Karpas-422 (cell line): Measurements from ENCODE around the gene LMNA. TPM values are rescaled to one million over a fixed set of nuclear protein-coding genes. Genes with fewer than 3 reads are reported as not detected.
"Not testable (repeated sequence)": the region's sequence is repeated elsewhere in the genome, so short reads cannot be mapped to it uniquely, and the experiment has no call there.

Experiments used
- DNase-seq: peaks from one replicate; pipeline ENCODE4 v3.0.0-alpha.2; 2015
- H2AFZ ChIP-seq: fragments of 200-600 bp; sonication (generic); 2 replicates; pipeline ENCODE4 v1.6.1; 2014; ENCODE audit warnings: antibody characterized with exemption, low read length, mixed read lengths
- H3K27ac ChIP-seq: fragments of 200-600 bp; sonication (generic); 2 replicates; pipeline ENCODE4 v1.5.1; 2014; ENCODE audit warnings: mild to moderate bottlenecking, low read length, moderate library complexity
- H3K27me3 ChIP-seq: fragments of 200-600 bp; sonication (generic); 2 replicates; pipeline ENCODE4 v1.6.1; 2014; ENCODE audit warnings: low read length, mixed read lengths
- H3K36me3 ChIP-seq: fragments of 200-600 bp; sonication (generic); 2 replicates; pipeline ENCODE4 v1.6.1; 2014; ENCODE audit warnings: low read length, mixed read lengths; ENCODE audit not compliant: insufficient read depth
- H3K4me1 ChIP-seq: fragments of 200-600 bp; sonication (generic); 2 replicates; pipeline ENCODE4 v1.6.1; 2014; ENCODE audit warnings: mild to moderate bottlenecking, low read length, mixed read lengths
- H3K4me2 ChIP-seq: fragments of 200-600 bp; sonication (generic); 2 replicates; pipeline ENCODE4 v1.6.1; 2014; ENCODE audit warnings: low read length, low read depth, mild to moderate bottlenecking; ENCODE audit not compliant: poor library complexity, severe bottlenecking
- H3K4me3 ChIP-seq: fragments of 200-600 bp; sonication (generic); 2 replicates; pipeline ENCODE4 v1.5.1; 2014; ENCODE audit warnings: mild to moderate bottlenecking, antibody characterized with exemption, low read length, mixed read lengths
- H3K79me2 ChIP-seq: fragments of 200-600 bp; sonication (generic); 2 replicates; pipeline ENCODE4 v1.6.1; 2014; ENCODE audit warnings: mild to moderate bottlenecking, low read length, mixed read lengths
- H3K9ac ChIP-seq: fragments of 200-600 bp; sonication (generic); 2 replicates; pipeline ENCODE4 v1.6.0; 2014; ENCODE audit warnings: low read length
- H3K9me2 ChIP-seq: fragments of 200-600 bp; sonication (generic), shearing (Covaris generic); replicated peaks from 2 replicates; pipeline ENCODE4 v1.6.0; 2014; ENCODE audit warnings: mild to moderate bottlenecking, low read length, moderate library complexity; ENCODE audit not compliant: insufficient read depth
- H3K9me3 ChIP-seq: fragments of 300-700, 200-600 bp; sonication (generic); 2 replicates; pipeline ENCODE4 v1.6.1; 2014; ENCODE audit warnings: low read length, mixed read lengths
- H4K20me1 ChIP-seq: fragments of 200-600 bp; sonication (generic); 2 replicates; pipeline ENCODE4 v1.6.1; 2014; ENCODE audit warnings: mild to moderate bottlenecking, antibody characterized with exemption, low read length, low read depth; ENCODE audit not compliant: insufficient read depth
- total RNA-seq: library from RNA; depleted of rRNA; stranded (reverse); fragments of >200 nt; shearing (Covaris generic); gene quantifications from 2 replicates; pipeline ENCODE4 v1.2.3, GENCODE V29; 2014; ENCODE audit warnings: low replicate concordance

The LMNA gene
- total RNA-seq, 1 experiment from 2014 or later, result 27.5 TPM

DNA sequence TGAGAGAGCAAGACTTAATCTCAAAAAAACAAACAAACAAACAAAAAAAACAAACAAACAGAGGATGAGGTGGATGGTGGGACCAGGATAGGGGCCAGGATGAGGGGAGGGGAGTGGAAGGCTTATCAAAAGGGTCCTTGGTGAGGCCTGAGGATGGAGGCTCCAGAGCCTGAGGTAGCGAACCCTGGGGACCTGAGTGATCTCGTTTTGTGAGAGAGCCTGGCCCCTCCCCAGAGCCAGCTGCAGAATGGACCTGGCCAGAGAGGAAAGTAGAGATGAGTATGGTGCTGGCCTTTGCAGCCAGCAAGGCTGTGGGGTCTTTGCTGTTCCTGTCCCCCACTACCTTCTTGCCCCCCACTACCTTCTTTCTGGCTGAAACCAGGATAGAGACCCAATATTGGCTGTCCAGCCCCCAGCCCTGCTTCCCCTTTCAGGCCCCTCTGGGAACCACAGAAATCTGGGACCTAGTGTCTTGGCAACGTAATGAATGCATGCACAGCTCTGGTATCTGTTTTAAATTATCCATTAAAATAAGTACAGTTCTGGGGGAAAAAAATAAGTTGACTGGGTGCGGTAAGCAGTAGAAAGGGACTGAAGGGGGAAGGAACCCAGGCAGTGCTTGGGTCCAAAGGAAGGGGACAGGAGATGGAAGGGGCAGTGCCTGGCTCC lies 1.1 kb upstream of the LMNA start:
- no peak for DNase-seq
- H3K4me3 ChIP-seq, result no peak overlapping the region
- no peaks in the 10 kb centered on the region for H3K36me3 ChIP-seq
- no peak overlapping the region for H2AFZ ChIP-seq
- H3K9me2 ChIP-seq, result no peaks in the 10 kb centered on the region
- no peaks in the 10 kb centered on the region for H3K27me3 ChIP-seq
- no peak overlapping the region for H3K9ac ChIP-seq
- no peak overlapping the region for H3K4me2 ChIP-seq
- H3K79me2 ChIP-seq, result no peaks in the 10 kb centered on the region
- no peak overlapping the region for H3K27ac ChIP-seq
- no peaks in the 10 kb centered on the region for H3K9me3 ChIP-seq
- H3K4me1 ChIP-seq, result 0 out of 2 replicates have a peak, but pooled peaks cover 2% of the 10 kb centered on the region
- no peaks in the 10 kb centered on the region for H4K20me1 ChIP-seq

DNA sequence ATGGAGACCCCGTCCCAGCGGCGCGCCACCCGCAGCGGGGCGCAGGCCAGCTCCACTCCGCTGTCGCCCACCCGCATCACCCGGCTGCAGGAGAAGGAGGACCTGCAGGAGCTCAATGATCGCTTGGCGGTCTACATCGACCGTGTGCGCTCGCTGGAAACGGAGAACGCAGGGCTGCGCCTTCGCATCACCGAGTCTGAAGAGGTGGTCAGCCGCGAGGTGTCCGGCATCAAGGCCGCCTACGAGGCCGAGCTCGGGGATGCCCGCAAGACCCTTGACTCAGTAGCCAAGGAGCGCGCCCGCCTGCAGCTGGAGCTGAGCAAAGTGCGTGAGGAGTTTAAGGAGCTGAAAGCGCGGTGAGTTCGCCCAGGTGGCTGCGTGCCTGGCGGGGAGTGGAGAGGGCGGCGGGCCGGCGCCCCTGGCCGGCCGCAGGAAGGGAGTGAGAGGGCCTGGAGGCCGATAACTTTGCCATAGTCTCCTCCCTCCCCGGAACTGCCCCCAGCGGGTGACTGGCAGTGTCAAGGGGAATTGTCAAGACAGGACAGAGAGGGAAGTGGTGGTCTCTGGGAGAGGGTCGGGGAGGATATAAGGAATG lies 505 bp downstream of the LMNA start:
- Histone ChIP-seq H3K9ac (no peak overlapping the region), H2AFZ (no peak overlapping the region), H3K9me3 (no peaks in the 10 kb centered on the region), H3K4me2 (no peak overlapping the region), H4K20me1 (no peaks in the 10 kb centered on the region), H3K27ac (no peak overlapping the region), H3K27me3 (no peaks in the 10 kb centered on the region), H3K4me3 (no peak overlapping the region), H3K36me3 (no peaks in the 10 kb centered on the region), H3K9me2 (no peaks in the 10 kb centered on the region), H3K4me1 (0 out of 2 replicates have a peak, but pooled peaks cover 2% of the 10 kb centered on the region), H3K79me2 (no peaks in the 10 kb centered on the region)
- no peak for DNase-seq

DNA sequence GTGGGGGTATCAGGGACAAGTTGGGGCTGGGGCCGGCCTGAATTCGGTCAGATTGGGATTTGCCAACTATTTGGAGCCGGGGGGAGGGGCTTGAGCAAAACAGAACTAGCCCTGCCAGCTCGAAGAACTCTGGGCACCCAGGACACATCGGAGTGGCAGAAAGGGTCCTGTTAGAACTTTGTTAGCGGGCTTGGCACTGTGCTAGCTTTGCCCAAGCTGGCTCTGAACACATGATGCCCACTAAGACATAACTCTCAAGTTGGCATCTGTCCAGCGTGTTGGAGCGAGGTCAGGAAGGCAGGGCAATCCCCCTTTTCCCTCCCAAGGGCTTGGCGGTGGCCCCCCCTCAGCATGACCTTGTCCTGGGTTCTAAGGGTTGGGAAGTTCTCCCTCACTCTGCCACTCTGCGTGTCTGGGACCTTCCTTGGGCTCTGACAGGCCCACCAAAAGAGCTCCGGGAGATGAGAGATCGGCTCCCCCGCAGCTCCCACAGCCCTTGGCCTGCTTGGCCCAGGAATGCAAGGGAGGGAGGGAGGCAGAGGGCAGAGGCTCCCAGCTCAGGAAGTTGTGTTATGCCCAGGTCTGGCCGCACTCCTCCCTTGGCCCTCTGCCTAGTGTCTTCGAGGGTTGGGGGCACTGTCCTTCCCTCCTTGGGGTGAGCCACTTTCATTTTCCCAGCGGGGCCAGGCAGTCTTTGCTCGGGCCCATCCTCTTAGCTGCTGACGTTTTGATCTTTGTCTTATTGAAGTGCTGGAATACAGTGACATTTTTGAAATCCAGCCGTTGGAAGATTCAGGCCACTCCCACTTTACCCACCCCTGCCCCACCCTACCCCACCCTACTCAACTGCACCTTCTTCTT lies 1.2 kb downstream of the LMNA start:
- H3K9ac ChIP-seq, result no peak overlapping the region

DNA sequence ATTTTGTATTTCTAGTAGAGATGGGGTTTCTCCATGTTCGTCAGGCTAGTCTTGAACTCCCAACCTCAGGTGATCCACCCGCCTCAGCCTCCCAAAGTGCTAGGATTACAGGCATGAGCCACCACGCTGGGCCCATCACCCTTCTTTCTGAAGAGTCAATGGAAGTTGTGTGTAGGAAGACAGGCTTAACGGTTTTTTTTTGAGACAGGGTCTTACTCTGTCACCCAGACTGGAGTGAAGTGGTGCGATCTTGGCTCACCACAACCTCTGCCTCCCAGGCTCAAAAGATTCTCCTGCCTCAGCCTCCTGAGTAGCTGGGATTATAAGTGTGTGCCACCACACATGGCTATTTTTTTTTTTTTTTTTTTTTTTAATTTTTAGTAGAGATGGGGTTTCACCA lies 2.2 kb downstream of the LMNA start:
- H3K4me2 ChIP-seq, result not testable (repeated sequence)

More for the DNA sequence above, 1.2 kb downstream of the LMNA start:
- Histone ChIP-seq H3K9me3 (no peaks in the 10 kb centered on the region), H3K4me2 (no peak overlapping the region), H3K27ac (no peak overlapping the region), H3K9me2 (no peaks in the 10 kb centered on the region), H4K20me1 (no peaks in the 10 kb centered on the region), H3K79me2 (no peaks in the 10 kb centered on the region), H3K4me3 (no peak overlapping the region), H2AFZ (no peak overlapping the region), H3K4me1 (0 out of 2 replicates have a peak, but pooled peaks cover 2% of the 10 kb centered on the region), H3K36me3 (no peaks in the 10 kb centered on the region), H3K27me3 (no peaks in the 10 kb centered on the region)
- DNase-seq, result no peak

DNA sequence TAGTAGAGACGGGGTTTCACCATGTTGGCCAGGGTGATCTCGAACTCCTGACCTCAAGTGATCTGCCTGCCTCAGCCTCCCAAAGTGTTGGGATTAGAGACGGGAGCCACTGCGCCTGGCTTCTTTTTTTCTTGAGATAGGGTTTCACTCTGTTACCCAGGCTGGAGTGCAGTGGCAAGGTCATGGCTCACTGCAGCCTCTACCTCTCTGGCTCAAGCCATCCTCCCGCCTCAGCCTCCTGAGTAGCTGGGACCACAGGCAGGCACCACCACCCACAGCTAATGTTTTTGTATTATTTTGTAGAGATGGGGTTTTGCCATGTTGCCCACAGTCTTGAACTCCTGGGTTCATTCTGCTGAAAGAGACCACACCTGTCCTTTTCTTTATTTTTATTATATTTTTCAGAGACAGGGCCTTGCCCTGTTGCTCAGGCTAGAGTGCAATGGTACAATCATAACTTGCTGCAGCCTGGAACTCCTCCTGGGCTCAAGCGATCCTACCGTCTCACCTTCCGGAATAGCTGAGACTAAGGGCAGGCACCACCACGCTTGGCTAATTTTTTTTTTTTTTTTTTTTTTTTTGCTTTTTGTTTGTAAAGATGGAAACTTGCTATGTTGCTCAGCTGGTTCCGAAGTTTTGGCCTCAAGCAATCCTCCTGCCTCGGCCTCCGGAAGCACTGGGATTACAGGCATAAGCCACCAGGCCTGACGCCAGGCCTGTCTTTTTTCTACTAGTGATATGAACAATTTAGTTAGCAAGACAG lies 3.1 kb downstream of the LMNA start:
- no peak for DNase-seq
- no peaks in the 10 kb centered on the region for H3K79me2 ChIP-seq
- H3K9me3 ChIP-seq, result no peaks in the 10 kb centered on the region
- no peaks in the 10 kb centered on the region for H3K9me2 ChIP-seq
- no peak overlapping the region for H2AFZ ChIP-seq
- no peak overlapping the region for H3K4me2 ChIP-seq
- no peak overlapping the region for H3K4me3 ChIP-seq
- H3K27me3 ChIP-seq, result no peaks in the 10 kb centered on the region
- H4K20me1 ChIP-seq, result no peaks in the 10 kb centered on the region
- H3K4me1 ChIP-seq, result 0 out of 2 replicates have a peak, but pooled peaks cover 2% of the 10 kb centered on the region
- no peak overlapping the region for H3K9ac ChIP-seq
- H3K27ac ChIP-seq, result no peak overlapping the region
- H3K36me3 ChIP-seq, result no peaks in the 10 kb centered on the region

More for the DNA sequence above, 2.2 kb downstream of the LMNA start:
- not testable (repeated sequence) for H3K9me2 ChIP-seq, H3K4me3 ChIP-seq, H3K79me2 ChIP-seq, H3K27me3 ChIP-seq, H3K36me3 ChIP-seq, H3K4me1 ChIP-seq, H4K20me1 ChIP-seq, DNase-seq, H3K9me3 ChIP-seq, H2AFZ ChIP-seq, H3K27ac ChIP-seq, H3K9ac ChIP-seq

DNA sequence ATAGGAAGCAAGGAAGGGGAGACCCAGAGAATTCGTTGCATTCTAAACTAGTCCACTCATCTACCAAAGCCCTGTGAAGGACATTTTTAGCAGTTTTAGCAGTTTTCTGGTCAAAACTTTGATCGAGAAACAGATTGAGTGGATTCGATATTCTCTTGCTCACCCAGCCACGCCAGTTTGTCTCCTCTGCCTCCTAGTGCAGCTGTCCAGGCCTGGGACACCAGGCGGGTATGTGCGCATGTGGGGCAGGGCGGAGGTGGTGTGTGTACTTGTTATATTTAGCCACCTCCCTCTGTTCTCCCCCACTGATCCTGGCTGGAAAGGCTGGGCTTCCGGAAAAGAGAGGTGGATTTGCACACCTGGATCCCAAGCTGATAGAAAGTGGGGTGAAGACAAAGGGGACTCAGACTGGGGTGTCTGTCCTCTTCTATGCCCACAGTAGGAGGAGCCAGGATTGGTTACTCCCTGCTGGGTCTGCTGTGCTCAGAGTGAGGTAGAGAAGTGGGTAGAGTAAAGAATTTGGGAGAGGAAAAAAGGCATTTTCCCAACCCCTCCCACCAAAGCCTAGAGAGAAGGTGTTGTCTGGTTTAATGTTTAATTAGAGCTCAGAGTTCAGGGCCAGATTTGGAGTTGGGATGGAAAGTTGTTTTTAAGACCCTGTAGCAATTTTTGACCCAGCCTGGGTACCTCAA lies 3.8 kb downstream of the LMNA start:
- Histone ChIP-seq H4K20me1 (no peaks in the 10 kb centered on the region), H3K9me3 (no peaks in the 10 kb centered on the region), H3K4me2 (no peak overlapping the region), H3K9ac (no peak overlapping the region), H3K4me1 (peaks cover 3% of the 10 kb centered on the region; the same call in 1 of the 2 replicates), H3K36me3 (no peaks in the 10 kb centered on the region), H3K27ac (no peak overlapping the region), H3K27me3 (no peaks in the 10 kb centered on the region), H3K9me2 (no peaks in the 10 kb centered on the region), H3K79me2 (no peaks in the 10 kb centered on the region), H2AFZ (no peak overlapping the region), H3K4me3 (no peak overlapping the region)
- no peak for DNase-seq

DNA sequence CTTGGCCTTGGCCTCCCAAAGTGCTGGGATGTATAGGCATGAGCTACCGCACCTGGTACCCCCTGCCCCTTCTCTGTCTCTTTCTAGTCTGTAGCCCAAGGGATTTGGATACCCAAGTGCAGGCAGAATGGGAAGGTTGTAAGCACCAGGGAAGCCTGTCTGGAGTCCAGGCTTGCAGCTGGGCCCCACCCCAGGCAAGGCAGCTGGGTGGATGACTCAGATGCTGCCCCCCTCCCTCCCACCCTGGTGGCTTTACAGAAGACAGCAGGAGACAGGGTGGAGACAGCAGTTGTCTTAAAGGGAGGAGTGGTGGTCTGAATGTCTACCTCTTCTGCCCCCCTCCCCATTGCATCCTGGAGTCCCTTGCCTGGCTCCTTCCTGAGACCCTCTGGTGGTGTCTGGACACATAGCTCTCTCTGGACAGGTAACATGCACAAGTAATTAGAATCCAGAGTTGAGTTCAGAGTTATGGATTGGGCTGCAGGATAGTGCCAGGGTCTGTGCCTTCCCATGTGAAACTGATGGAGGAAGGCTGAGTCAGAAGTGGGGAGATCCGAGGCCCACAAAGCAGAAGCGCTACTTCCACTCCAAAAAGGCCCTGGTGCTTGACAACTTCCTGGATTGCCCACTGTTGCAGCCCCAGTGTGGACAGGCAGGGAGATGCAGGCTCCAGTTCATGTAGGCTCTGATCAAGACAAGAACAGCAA lies 5.1 kb downstream of the LMNA start:
- no peaks in the 10 kb centered on the region for H3K9me2 ChIP-seq
- H3K4me2 ChIP-seq, result no peak overlapping the region
- no peaks in the 10 kb centered on the region for H3K27me3 ChIP-seq
- no peak overlapping the region for H3K4me3 ChIP-seq
- H2AFZ ChIP-seq, result no peak overlapping the region
- no peaks in the 10 kb centered on the region for H4K20me1 ChIP-seq
- H3K9me3 ChIP-seq, result no peaks in the 10 kb centered on the region
- no peak for DNase-seq
- no peaks in the 10 kb centered on the region for H3K79me2 ChIP-seq
- peaks cover 6% of the 10 kb centered on the region for H3K4me1 ChIP-seq
- H3K36me3 ChIP-seq, result no peaks in the 10 kb centered on the region
- H3K9ac ChIP-seq, result no peak overlapping the region
- no peak overlapping the region for H3K27ac ChIP-seq
